ENCODE data around the gene ZNF100. TPM values are rescaled to one million over a fixed set of nuclear protein-coding genes. Genes with fewer than 3 reads are reported as not detected.

ZNF100 gene
- total RNA-seq, 1 donor: 3.6 TPM

GRCh38 chr19:21688464-21688863 lies 78.9 kb downstream of the ZNF100 start:
- Histone ChIP-seq H3K27ac (ENCODE audit: low read depth, low read length) (no peak overlapping the region), H3K4me2 (ENCODE audit: insufficient read depth, low read length) (no peak overlapping the region), H2AFZ (ENCODE audit: low read length) (no peak overlapping the region), H4K20me1 (ENCODE audit: insufficient read depth, low read length) (no peaks in the 10 kb centered on the region), H3K36me3 (ENCODE audit: insufficient read depth, low read length) (no peaks in the 10 kb centered on the region), H3K9me3 (ENCODE audit: low read depth, low read length) (peaks cover 2% of the 10 kb centered on the region), H3K4me1 (ENCODE audit: insufficient read depth, low read length) (no peaks in the 10 kb centered on the region), H3K4me3 (ENCODE audit: insufficient read depth, low read length) (no peak overlapping the region), H3K27me3 (ENCODE audit: insufficient read depth, low read length) (no peaks in the 10 kb centered on the region), H3K79me2 (ENCODE audit: insufficient read depth, low read length) (no peaks in the 10 kb centered on the region)
- DNase-seq (ENCODE audit: insufficient read length, low spot score, missing footprints): no peak
- TF ChIP-seq CTCF (IDR thresholded peaks at IDR 0.05; ENCODE audit: extremely low read depth, low read depth, low read length): no peak

- no peak for TF ChIP-seq CTCF (IDR thresholded peaks at IDR 0.05; ENCODE audit: extremely low read depth, low read depth, low read length)
- H3K4me1 ChIP-seq (ENCODE audit: insufficient read depth, low read length): no peaks in the 10 kb centered on the region
- no peaks in the 10 kb centered on the region for H3K9me3 ChIP-seq (ENCODE audit: low read depth, low read length)
- H3K4me3 ChIP-seq (ENCODE audit: insufficient read depth, low read length): no peak overlapping the region
- H3K79me2 ChIP-seq (ENCODE audit: insufficient read depth, low read length): no peaks in the 10 kb centered on the region
- H3K4me2 ChIP-seq (ENCODE audit: insufficient read depth, low read length): no peak overlapping the region
- H2AFZ ChIP-seq (ENCODE audit: low read length): no peak overlapping the region
- H3K27me3 ChIP-seq (ENCODE audit: insufficient read depth, low read length): no peaks in the 10 kb centered on the region
- no peak for DNase-seq (ENCODE audit: insufficient read length, low spot score, missing footprints)
- no peak overlapping the region for H3K27ac ChIP-seq (ENCODE audit: low read depth, low read length)
- H3K36me3 ChIP-seq (ENCODE audit: insufficient read depth, low read length): no peaks in the 10 kb centered on the region
- no peaks in the 10 kb centered on the region for H4K20me1 ChIP-seq (ENCODE audit: insufficient read depth, low read length)
Observed at GRCh38 chr19:21680671-21681070, 86.7 kb downstream of the ZNF100 start.

- Histone ChIP-seq H3K4me1 (ENCODE audit: insufficient read depth, low read length) (no peaks in the 10 kb centered on the region), H4K20me1 (ENCODE audit: insufficient read depth, low read length) (no peaks in the 10 kb centered on the region), H3K4me2 (ENCODE audit: insufficient read depth, low read length) (no peak overlapping the region), H3K79me2 (ENCODE audit: insufficient read depth, low read length) (no peaks in the 10 kb centered on the region), H3K9me3 (ENCODE audit: low read depth, low read length) (no peaks in the 10 kb centered on the region), H2AFZ (ENCODE audit: low read length) (no peak overlapping the region), H3K4me3 (ENCODE audit: insufficient read depth, low read length) (no peak overlapping the region), H3K27ac (ENCODE audit: low read depth, low read length) (no peak overlapping the region), H3K27me3 (ENCODE audit: insufficient read depth, low read length) (no peaks in the 10 kb centered on the region), H3K36me3 (ENCODE audit: insufficient read depth, low read length) (no peaks in the 10 kb centered on the region)
- DNase-seq (ENCODE audit: insufficient read length, low spot score, missing footprints): no peak
- no peak for TF ChIP-seq CTCF (IDR thresholded peaks at IDR 0.05; ENCODE audit: extremely low read depth, low read depth, low read length)
Observed at GRCh38 chr19:21680026-21680425, 87.4 kb downstream of the ZNF100 start.

- no peak overlapping the region for H3K27ac ChIP-seq (ENCODE audit: low read depth, low read length)
- DNase-seq (ENCODE audit: insufficient read length, low spot score, missing footprints): no peak
- H3K4me2 ChIP-seq (ENCODE audit: insufficient read depth, low read length): no peak overlapping the region
- H3K4me3 ChIP-seq (ENCODE audit: insufficient read depth, low read length): no peak overlapping the region
- H2AFZ ChIP-seq (ENCODE audit: low read length): no peak overlapping the region
- no peak for TF ChIP-seq CTCF (IDR thresholded peaks at IDR 0.05; ENCODE audit: extremely low read depth, low read depth, low read length)
- no peaks in the 10 kb centered on the region for H3K79me2 ChIP-seq (ENCODE audit: insufficient read depth, low read length)
- no peaks in the 10 kb centered on the region for H3K36me3 ChIP-seq (ENCODE audit: insufficient read depth, low read length)
- H3K27me3 ChIP-seq (ENCODE audit: insufficient read depth, low read length): no peaks in the 10 kb centered on the region
- no peaks in the 10 kb centered on the region for H3K9me3 ChIP-seq (ENCODE audit: low read depth, low read length)
- H3K4me1 ChIP-seq (ENCODE audit: insufficient read depth, low read length): no peaks in the 10 kb centered on the region
- no peaks in the 10 kb centered on the region for H4K20me1 ChIP-seq (ENCODE audit: insufficient read depth, low read length)
Observed at GRCh38 chr19:21677696-21678418, 89.5 kb downstream of the ZNF100 start.
